Stimulated activated memory B cell treated with anti-CD40 and anti-IgM and Interleukin-4, amounts not matched to agents 10 μg/mL and 1 μg/mL and 100 μg/mL, for 72 hours (primary cell): ENCODE measurements around the gene CASQ2.

Experiments used
- ATAC-seq: fragments of 150-1000 bp; cut with Tn5 transposase; 2 replicates; pipeline ENCODE4 v1.10.0; 2021
- H3K27ac Mint-ChIP-seq: one replicate; pipeline ENCODE4 v1.8.0; 2022; ENCODE audit warnings: mild to moderate bottlenecking, mixed read lengths
- H3K27me3 Mint-ChIP-seq: one replicate; pipeline ENCODE4 v1.8.0; 2022; ENCODE audit warnings: mixed read lengths
- H3K36me3 Mint-ChIP-seq: one replicate; pipeline ENCODE4 v1.8.0; 2022; ENCODE audit warnings: mixed read lengths
- H3K4me1 Mint-ChIP-seq: one replicate; pipeline ENCODE4 v1.8.0; 2022; ENCODE audit warnings: mixed read lengths
- H3K4me3 Mint-ChIP-seq: one replicate; pipeline ENCODE4 v1.8.0; 2022; ENCODE audit warnings: mild to moderate bottlenecking, moderate library complexity, mixed read lengths
- H3K9me3 Mint-ChIP-seq: one replicate; pipeline ENCODE4 v1.8.0; 2022; ENCODE audit warnings: mixed read lengths

Gene CASQ2

GRCh38 chr1:115676498-115677181 lies 91.9 kb downstream of the CASQ2 start:
- Mint-ChIP-seq H3K36me3 (no peaks in the 10 kb centered on the region), H3K4me1 (peaks cover 8% of the 10 kb centered on the region), H3K27ac (no peak overlapping the region), H3K9me3 (no peaks in the 10 kb centered on the region), H3K27me3 (no peaks in the 10 kb centered on the region), H3K4me3 (no peak overlapping the region)
- ATAC-seq = no peak

GRCh38 chr1:115672224-115673009 lies 96.1 kb downstream of the CASQ2 start:
- no peak overlapping the region for H3K27ac Mint-ChIP-seq
- no peaks in the 10 kb centered on the region for H3K36me3 Mint-ChIP-seq
- ATAC-seq = no peak
- H3K27me3 Mint-ChIP-seq = no peaks in the 10 kb centered on the region
- no peak overlapping the region for H3K4me3 Mint-ChIP-seq
- no peaks in the 10 kb centered on the region for H3K9me3 Mint-ChIP-seq
- H3K4me1 Mint-ChIP-seq = no peaks in the 10 kb centered on the region

- Mint-ChIP-seq H3K27me3 (no peaks in the 10 kb centered on the region), H3K4me3 (no peak overlapping the region), H3K36me3 (no peaks in the 10 kb centered on the region), H3K9me3 (no peaks in the 10 kb centered on the region), H3K4me1 (no peaks in the 10 kb centered on the region), H3K27ac (no peak overlapping the region)
- ATAC-seq = peak; percentile 49
Observed at GRCh38 chr1:115671176-115671934, 97.2 kb downstream of the CASQ2 start.

- no peak for ATAC-seq
- Mint-ChIP-seq H3K9me3 (no peaks in the 10 kb centered on the region), H3K36me3 (no peaks in the 10 kb centered on the region), H3K27ac (no peak overlapping the region), H3K4me3 (no peak overlapping the region), H3K27me3 (no peaks in the 10 kb centered on the region), H3K4me1 (no peaks in the 10 kb centered on the region)
Observed at GRCh38 chr1:115670476-115671175, 97.9 kb downstream of the CASQ2 start.

- no peaks in the 10 kb centered on the region for H3K36me3 Mint-ChIP-seq
- no peaks in the 10 kb centered on the region for H3K27me3 Mint-ChIP-seq
- ATAC-seq = no peak
- no peaks in the 10 kb centered on the region for H3K9me3 Mint-ChIP-seq
- no peak overlapping the region for H3K4me3 Mint-ChIP-seq
- no peaks in the 10 kb centered on the region for H3K4me1 Mint-ChIP-seq
- H3K27ac Mint-ChIP-seq = no peak overlapping the region
Observed at GRCh38 chr1:115669886-115670285, 98.6 kb downstream of the CASQ2 start.

- no peaks in the 10 kb centered on the region for H3K27me3 Mint-ChIP-seq
- no peak overlapping the region for H3K27ac Mint-ChIP-seq
- H3K9me3 Mint-ChIP-seq = no peaks in the 10 kb centered on the region
- no peaks in the 10 kb centered on the region for H3K36me3 Mint-ChIP-seq
- H3K4me1 Mint-ChIP-seq = no peaks in the 10 kb centered on the region
- H3K4me3 Mint-ChIP-seq = no peak overlapping the region
- no peak for ATAC-seq
Observed at GRCh38 chr1:115669002-115669673, 99.4 kb downstream of the CASQ2 start.

GRCh38 chr1:115668579-115668978 lies 99.9 kb downstream of the CASQ2 start:
- Mint-ChIP-seq H3K9me3 (no peaks in the 10 kb centered on the region), H3K4me3 (no peak overlapping the region), H3K4me1 (no peaks in the 10 kb centered on the region), H3K27me3 (no peaks in the 10 kb centered on the region), H3K27ac (no peak overlapping the region), H3K36me3 (no peaks in the 10 kb centered on the region)
- no peak for ATAC-seq

- ATAC-seq = no peak
- Mint-ChIP-seq H3K4me1 (no peaks in the 10 kb centered on the region), H3K9me3 (no peaks in the 10 kb centered on the region), H3K36me3 (no peaks in the 10 kb centered on the region), H3K27ac (no peak overlapping the region), H3K4me3 (no peak overlapping the region), H3K27me3 (no peaks in the 10 kb centered on the region)
Observed at GRCh38 chr1:115666702-115667101, 101.8 kb downstream of the CASQ2 start.

- Mint-ChIP-seq H3K27ac (no peak overlapping the region), H3K9me3 (no peaks in the 10 kb centered on the region), H3K27me3 (no peaks in the 10 kb centered on the region), H3K4me1 (no peaks in the 10 kb centered on the region), H3K36me3 (no peaks in the 10 kb centered on the region), H3K4me3 (no peak overlapping the region)
- no peak for ATAC-seq
Observed at GRCh38 chr1:115666206-115666605, 102.3 kb downstream of the CASQ2 start.

- Mint-ChIP-seq H3K4me3 (no peak overlapping the region), H3K27ac (no peak overlapping the region), H3K36me3 (no peaks in the 10 kb centered on the region), H3K27me3 (no peaks in the 10 kb centered on the region), H3K9me3 (no peaks in the 10 kb centered on the region), H3K4me1 (no peaks in the 10 kb centered on the region)
- ATAC-seq = no peak
Observed at GRCh38 chr1:115665319-115666096, 103.0 kb downstream of the CASQ2 start.

GRCh38 chr1:115661157-115661556 lies 107.4 kb downstream of the CASQ2 start:
- Mint-ChIP-seq H3K4me1 (no peaks in the 10 kb centered on the region), H3K36me3 (no peaks in the 10 kb centered on the region), H3K27me3 (no peaks in the 10 kb centered on the region), H3K9me3 (no peaks in the 10 kb centered on the region), H3K27ac (no peak overlapping the region), H3K4me3 (no peak overlapping the region)
- ATAC-seq = no peak

- ATAC-seq = no peak
- H3K9me3 Mint-ChIP-seq = no peaks in the 10 kb centered on the region
- no peak overlapping the region for H3K4me3 Mint-ChIP-seq
- H3K36me3 Mint-ChIP-seq = no peaks in the 10 kb centered on the region
- no peak overlapping the region for H3K27ac Mint-ChIP-seq
- H3K4me1 Mint-ChIP-seq = no peaks in the 10 kb centered on the region
- H3K27me3 Mint-ChIP-seq = no peaks in the 10 kb centered on the region
Observed at GRCh38 chr1:115660151-115660550, 108.4 kb downstream of the CASQ2 start.

- no peak for ATAC-seq
- H3K27ac Mint-ChIP-seq = no peak overlapping the region
- no peaks in the 10 kb centered on the region for H3K27me3 Mint-ChIP-seq
- no peaks in the 10 kb centered on the region for H3K9me3 Mint-ChIP-seq
- H3K36me3 Mint-ChIP-seq = no peaks in the 10 kb centered on the region
- no peak overlapping the region for H3K4me3 Mint-ChIP-seq
- H3K4me1 Mint-ChIP-seq = no peaks in the 10 kb centered on the region
Observed at GRCh38 chr1:115658646-115659045, 109.9 kb downstream of the CASQ2 start.

- ATAC-seq = no peak
- H3K27me3 Mint-ChIP-seq = no peaks in the 10 kb centered on the region
- H3K4me3 Mint-ChIP-seq = no peak overlapping the region
- H3K36me3 Mint-ChIP-seq = no peaks in the 10 kb centered on the region
- no peaks in the 10 kb centered on the region for H3K9me3 Mint-ChIP-seq
- no peaks in the 10 kb centered on the region for H3K4me1 Mint-ChIP-seq
- no peak overlapping the region for H3K27ac Mint-ChIP-seq
Observed at GRCh38 chr1:115656461-115657077, 111.9 kb downstream of the CASQ2 start.
